Measurements from ENCODE around the gene DUSP8.

The DUSP8 gene

GRCh38 chr11:1504581-1505290 is 67.3 kb downstream of the DUSP8 start:
- ATAC-seq: no peak
- TF ChIP-seq BACH2 (CRISPR knock-in tag; IDR thresholded peaks at IDR 0.05; ENCODE audit: borderline replicate concordance): no peak
- TF ChIP-seq GLIS3 (CRISPR knock-in tag; IDR thresholded peaks at IDR 0.05): no peak
- no peak for TF ChIP-seq ZFP30 (CRISPR knock-in tag; IDR thresholded peaks at IDR 0.05)
- TF ChIP-seq TSHZ2 (CRISPR knock-in tag; IDR thresholded peaks at IDR 0.05): no peak
- no peak for TF ChIP-seq TCF4 (CRISPR knock-in tag; IDR thresholded peaks at IDR 0.05; ENCODE audit: borderline replicate concordance)
- TF ChIP-seq PPARA (CRISPR knock-in tag; IDR thresholded peaks at IDR 0.05; ENCODE audit: borderline replicate concordance): no peak
- no peak for TF ChIP-seq CSDC2 (CRISPR knock-in tag; IDR thresholded peaks at IDR 0.05)
- no peak for TF ChIP-seq TOX (CRISPR knock-in tag; IDR thresholded peaks at IDR 0.05; ENCODE audit: borderline replicate concordance)
- no peak for TF ChIP-seq ESRRG (CRISPR knock-in tag; IDR thresholded peaks at IDR 0.05)
- no peak for TF ChIP-seq ZC3H10 (CRISPR knock-in tag; IDR thresholded peaks at IDR 0.05)
- TF ChIP-seq ARNTL (CRISPR knock-in tag; IDR thresholded peaks at IDR 0.05; ENCODE audit: borderline replicate concordance, low read depth): no peak
- no peak for TF ChIP-seq RARB (CRISPR knock-in tag; IDR thresholded peaks at IDR 0.05)
- no peak for TF ChIP-seq ZNF565 (CRISPR knock-in tag; conservative IDR thresholded peaks at IDR 0.05; ENCODE audit: low read depth)
- TF ChIP-seq ISL1 (CRISPR knock-in tag; IDR thresholded peaks at IDR 0.05): no peak
- no peak for TF ChIP-seq POU6F1 (CRISPR knock-in tag; IDR thresholded peaks at IDR 0.05; ENCODE audit: borderline replicate concordance, low read depth)
- no peak for TF ChIP-seq ZNF70 (CRISPR knock-in tag; IDR thresholded peaks at IDR 0.05)
- TF ChIP-seq SNAI2 (CRISPR knock-in tag; IDR thresholded peaks at IDR 0.05): no peak
- TF ChIP-seq, protein P1, sequence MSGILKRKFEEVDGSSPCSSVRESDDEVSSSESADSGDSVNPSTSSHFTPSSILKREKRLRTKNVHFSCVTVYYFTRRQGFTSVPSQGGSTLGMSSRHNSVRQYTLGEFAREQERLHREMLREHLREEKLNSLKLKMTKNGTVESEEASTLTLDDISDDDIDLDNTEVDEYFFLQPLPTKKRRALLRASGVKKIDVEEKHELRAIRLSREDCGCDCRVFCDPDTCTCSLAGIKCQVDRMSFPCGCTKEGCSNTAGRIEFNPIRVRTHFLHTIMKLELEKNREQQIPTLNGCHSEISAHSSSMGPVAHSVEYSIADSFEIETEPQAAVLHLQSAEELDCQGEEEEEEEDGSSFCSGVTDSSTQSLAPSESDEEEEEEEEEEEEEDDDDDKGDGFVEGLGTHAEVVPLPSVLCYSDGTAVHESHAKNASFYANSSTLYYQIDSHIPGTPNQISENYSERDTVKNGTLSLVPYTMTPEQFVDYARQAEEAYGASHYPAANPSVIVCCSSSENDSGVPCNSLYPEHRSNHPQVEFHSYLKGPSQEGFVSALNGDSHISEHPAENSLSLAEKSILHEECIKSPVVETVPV (CRISPR knock-in tag; IDR thresholded peaks at IDR 0.05): no peak

DNA sequence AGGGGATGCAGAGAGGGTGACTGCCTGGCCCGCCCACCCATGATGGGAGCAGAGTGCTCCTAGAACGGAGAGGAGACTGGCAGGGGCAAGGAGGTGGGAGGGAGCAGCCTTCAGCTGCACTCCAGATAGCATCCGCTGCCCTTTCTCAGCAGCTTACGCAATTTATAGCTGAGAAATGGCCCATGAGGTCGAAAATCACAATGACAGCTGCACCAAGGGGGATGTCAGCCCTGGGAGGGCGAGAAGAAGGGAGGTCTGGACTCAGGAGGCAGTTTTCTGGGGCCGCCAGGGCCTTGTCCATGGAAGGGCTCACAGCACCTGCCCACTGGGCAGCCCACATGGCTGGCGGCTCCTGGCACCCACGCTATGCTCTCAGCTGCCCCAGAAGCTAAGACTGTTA is 67.9 kb downstream of the DUSP8 start:
- TF ChIP-seq ZFP3 (CRISPR knock-in tag; IDR thresholded peaks at IDR 0.05): no peak
- no peak for ATAC-seq

Measured in SK-N-SH treated with all-trans-retinoic acid at 6 μM for 48 hours (cell line).